ENCODE data around the gene REPS2.

Gene REPS2

GRCh38 chrX:16975233-16975632 is 28.8 kb downstream of the REPS2 start:
- TF ChIP-seq CTCF (IDR thresholded peaks at IDR 0.05; ENCODE audit: low read depth, low read length, missing control alignments): no peak
- no peak for DNase-seq (ENCODE audit: low read depth)
- H3K4me3 ChIP-seq (ENCODE audit: low read depth, low read length): no peak overlapping the region

GRCh38 chrX:16977771-16978170 is 31.3 kb downstream of the REPS2 start:
- DNase-seq (ENCODE audit: low read depth): no peak
- no peak for TF ChIP-seq CTCF (IDR thresholded peaks at IDR 0.05; ENCODE audit: low read depth, low read length, missing control alignments)

GRCh38 chrX:16978193-16978984 is 31.9 kb downstream of the REPS2 start:
- no peak for DNase-seq (ENCODE audit: low read depth)

More at GRCh38 chrX:16977771-16978170, 31.3 kb downstream of the REPS2 start:
- H3K4me3 ChIP-seq (ENCODE audit: low read depth, low read length): no peak overlapping the region

DNA sequence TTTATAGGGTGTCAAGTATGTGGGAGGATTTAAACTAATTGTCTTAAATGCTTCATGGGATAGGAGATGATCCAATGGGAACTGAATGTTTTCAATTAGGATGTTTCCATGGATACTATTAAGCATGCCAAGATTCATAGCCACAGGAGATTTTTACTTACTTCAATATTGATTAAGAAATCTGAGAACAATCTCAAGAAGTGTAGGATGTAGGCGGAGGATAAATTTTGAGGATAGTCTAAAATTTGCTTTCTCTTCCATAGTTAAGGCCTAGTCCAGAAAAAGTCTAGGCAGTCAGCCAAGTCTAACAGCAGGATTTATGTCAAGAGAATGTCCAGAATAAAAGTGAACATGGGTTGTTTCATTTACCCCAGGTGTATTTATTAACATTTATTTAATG is 32.8 kb downstream of the REPS2 start:
- no peak for DNase-seq (ENCODE audit: low read depth)
- no peak overlapping the region for H3K4me3 ChIP-seq (ENCODE audit: low read depth, low read length)
- TF ChIP-seq CTCF (IDR thresholded peaks at IDR 0.05; ENCODE audit: low read depth, low read length, missing control alignments): no peak

More at GRCh38 chrX:16978193-16978984, 31.9 kb downstream of the REPS2 start:
- H3K4me3 ChIP-seq (ENCODE audit: low read depth, low read length): no peak overlapping the region
- no peak for TF ChIP-seq CTCF (IDR thresholded peaks at IDR 0.05; ENCODE audit: low read depth, low read length, missing control alignments)

GRCh38 chrX:16981209-16981608 is 34.8 kb downstream of the REPS2 start:
- DNase-seq (ENCODE audit: low read depth): no peak
- H3K4me3 ChIP-seq (ENCODE audit: low read depth, low read length): no peak overlapping the region
- no peak for TF ChIP-seq CTCF (IDR thresholded peaks at IDR 0.05; ENCODE audit: low read depth, low read length, missing control alignments)

- DNase-seq (ENCODE audit: low read depth): no peak
- no peak overlapping the region for H3K4me3 ChIP-seq (ENCODE audit: low read depth, low read length)
- TF ChIP-seq CTCF (IDR thresholded peaks at IDR 0.05; ENCODE audit: low read depth, low read length, missing control alignments): no peak
Measured at GRCh38 chrX:16981980-16982379, 35.5 kb downstream of the REPS2 start.

DNA sequence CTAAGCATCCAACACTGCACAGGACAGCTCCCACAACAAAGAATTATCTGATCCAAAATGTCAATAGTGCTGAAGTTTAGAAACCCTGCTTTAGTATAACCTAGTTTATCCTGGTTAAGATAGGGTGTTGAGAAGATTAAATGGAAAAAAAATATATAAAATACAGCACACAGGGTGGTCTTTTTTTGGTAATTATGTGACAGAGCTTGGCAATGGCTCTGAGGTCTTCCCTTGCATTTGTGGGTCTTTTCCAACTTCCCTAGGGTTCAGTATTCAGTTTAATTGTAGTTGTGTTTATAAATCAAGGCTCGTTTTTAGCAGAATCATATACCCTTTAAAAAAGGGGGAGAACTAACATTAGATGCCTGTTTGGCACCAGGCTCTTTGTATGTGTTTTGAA is 36.6 kb downstream of the REPS2 start:
- H3K4me3 ChIP-seq (ENCODE audit: low read depth, low read length): no peak overlapping the region
- no peak for DNase-seq (ENCODE audit: low read depth)
- no peak for TF ChIP-seq CTCF (IDR thresholded peaks at IDR 0.05; ENCODE audit: low read depth, low read length, missing control alignments)

All from GM12864 (cell line).